GM08714 (cell line): Measurements from ENCODE around the gene GDPD2.
"Not testable (repeated sequence)": the region's sequence is repeated elsewhere in the genome, so short reads cannot be mapped to it uniquely, and the experiment has no call there.

Experiments used
- H3K4me3 ChIP-seq: fragments of 200-500 bp; sonication (Bioruptor generic); 2 replicates; pipeline ENCODE4 v1.5.1; 2014; ENCODE audit warnings: mild to moderate bottlenecking, low read length, inconsistent platforms
- ZNF274 ChIP-seq: IDR thresholded peaks from 2 replicates; pipeline ENCODE4 v1.6.1; 2012; ENCODE audit warnings: mild to moderate bottlenecking, low read depth, low read length

Gene GDPD2

GRCh38 chrX:70422851-70423341 lies at the start of gene GDPD2:
GDPD2 (plus strand) TSS chrX:70423314; CDS start chrX:70424985, 1,671 bp downstream.
- no peak for TF ChIP-seq ZNF274
- H3K4me3 ChIP-seq, result no peak within 1 kb of the TSS

DNA sequence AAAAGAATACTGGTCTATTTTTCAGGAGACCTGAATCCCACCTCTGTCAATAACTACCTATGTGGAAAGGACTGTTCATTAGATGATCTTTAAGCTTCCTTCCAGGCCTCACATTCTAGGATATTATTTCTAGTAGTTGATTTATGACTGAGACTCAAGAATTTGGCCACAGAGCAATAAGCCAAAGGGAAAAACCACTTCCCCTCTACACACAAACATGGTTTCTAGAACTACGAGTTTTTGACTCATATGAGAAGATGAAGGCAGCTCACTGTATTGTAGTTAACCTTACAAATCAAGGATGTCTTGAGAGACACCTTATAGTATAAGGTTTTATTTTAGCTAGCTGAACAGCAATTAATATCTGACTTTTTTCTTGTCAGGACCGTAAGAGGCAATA lies 36.9 kb upstream of the GDPD2 start:
- TF ChIP-seq ZNF274, result no peak
- H3K4me3 ChIP-seq, result no peak overlapping the region

DNA sequence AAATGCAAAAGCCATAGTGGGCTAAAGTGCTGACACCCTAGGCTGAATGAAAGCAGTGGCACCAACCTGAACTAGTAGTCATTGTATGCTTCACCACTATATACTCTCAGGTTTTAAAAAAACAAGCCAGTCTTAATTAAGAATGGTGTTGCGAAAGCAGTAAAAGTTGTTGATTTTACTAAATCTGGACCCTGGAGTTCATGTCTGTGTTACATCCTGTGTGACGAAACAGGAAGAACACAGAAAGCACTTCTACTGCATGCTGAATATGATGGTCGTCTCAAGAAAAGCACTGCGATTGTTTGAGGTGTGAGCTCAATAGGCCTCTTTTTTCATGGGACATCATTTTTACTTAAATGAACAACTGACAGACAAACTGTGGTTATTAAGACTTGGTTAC lies 24.2 kb upstream of the GDPD2 start:
- no peak overlapping the region for H3K4me3 ChIP-seq

DNA sequence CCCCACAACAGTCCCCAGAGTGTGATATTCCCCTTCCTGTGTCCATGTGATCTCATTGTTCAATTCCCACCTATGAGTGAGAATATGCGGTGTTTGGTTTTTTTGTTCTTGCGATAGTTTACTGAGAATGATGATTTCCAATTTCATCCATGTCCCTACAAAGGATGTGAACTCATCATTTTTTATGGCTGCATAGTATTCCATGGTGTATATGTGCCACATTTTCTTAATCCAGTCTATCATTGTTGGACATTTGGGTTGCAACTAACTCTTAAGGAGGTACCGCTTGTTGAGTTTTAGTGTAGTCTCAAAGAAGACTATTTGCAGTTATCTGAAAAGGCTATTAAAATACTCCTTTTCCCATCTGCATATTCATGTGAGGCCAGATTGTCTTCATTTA lies 22.9 kb upstream of the GDPD2 start:
- H3K4me3 ChIP-seq, result not testable (repeated sequence)

More for the DNA sequence above, 24.2 kb upstream of the GDPD2 start:
- TF ChIP-seq ZNF274, result no peak

DNA sequence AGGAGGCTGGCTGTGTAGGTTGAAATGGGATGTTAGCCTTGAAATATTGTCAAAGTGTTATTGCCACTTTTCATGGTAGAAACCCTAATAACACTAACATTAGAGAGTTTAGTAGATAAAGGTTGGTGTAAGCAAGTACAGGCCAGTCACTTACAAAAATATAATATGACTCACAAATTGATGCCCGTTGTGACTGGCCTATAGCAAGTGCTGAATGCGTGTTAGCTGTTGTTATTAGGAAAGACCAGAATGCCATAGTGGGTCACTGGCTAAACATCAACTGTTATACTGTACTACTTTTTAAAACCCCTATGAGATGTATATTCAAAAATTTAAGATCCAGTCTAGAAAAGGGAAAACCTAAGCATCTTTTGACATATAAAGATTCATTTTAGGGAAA lies 20.4 kb upstream of the GDPD2 start:
- no peak overlapping the region for H3K4me3 ChIP-seq
- no peak for TF ChIP-seq ZNF274

DNA sequence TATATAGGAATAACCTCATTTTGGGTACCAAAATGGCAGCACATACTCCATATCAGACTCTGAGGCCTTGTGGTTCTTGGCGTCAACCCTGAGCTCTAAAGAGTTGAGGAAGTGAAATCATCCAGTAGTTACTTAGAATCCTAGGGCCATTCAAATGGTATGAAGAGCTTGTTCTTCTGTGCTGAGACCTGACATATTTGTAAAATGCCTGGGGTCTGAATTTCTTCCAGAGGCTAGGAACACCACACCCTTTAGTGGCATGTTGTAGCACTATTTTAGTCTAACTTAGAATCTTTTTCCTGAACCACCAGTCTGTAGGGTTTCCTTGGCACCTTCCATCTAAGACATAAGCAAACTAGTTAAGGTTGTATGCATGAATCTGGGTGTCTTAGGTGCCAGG lies 18.1 kb upstream of the GDPD2 start:
- TF ChIP-seq ZNF274, result no peak
- H3K4me3 ChIP-seq, result no peak overlapping the region

DNA sequence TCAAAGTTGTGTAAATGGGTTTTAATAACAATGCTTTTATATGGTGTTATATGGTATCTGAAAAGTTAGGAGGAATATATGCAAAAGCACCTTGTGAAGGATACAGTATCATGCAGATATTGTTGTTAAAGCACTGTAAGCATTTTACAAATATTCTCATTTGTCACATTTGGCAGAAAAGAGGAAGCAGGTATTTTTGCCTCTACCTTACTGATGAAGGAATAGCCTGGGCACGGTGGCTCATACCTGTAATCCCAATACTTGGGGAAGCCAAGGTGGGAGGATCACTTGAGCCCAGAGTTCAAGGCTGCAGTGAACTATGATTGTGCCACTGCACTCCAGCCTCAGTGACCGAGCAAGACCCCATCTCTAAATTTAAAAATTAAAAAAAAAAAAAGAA lies 12.2 kb upstream of the GDPD2 start:
- no peak for TF ChIP-seq ZNF274
- H3K4me3 ChIP-seq, result no peak overlapping the region

GRCh38 chrX:70411475-70411874 lies 11.6 kb upstream of the GDPD2 start:
- H3K4me3 ChIP-seq, result no peak overlapping the region
- no peak for TF ChIP-seq ZNF274

DNA sequence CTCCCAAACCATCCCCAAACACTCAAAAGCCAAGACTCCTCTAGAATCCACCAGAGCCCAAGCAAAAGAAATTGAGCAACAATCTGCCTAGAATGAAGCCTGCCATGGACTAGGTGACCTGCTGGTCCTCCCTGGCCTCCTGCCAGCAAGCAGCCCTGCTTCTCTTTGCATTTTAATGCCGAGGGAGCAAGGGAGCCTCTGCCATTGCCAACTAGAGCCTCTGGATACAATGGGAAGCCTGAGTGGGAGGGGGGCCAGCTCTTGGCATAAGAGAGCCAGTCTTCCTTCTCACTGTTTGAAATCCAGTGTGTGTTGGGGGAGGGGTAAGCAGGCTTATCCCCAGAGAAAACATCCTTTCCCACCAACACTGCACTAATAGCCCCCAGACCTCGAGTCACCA lies 1.5 kb upstream of the GDPD2 start:
- no peak for TF ChIP-seq ZNF274
- H3K4me3 ChIP-seq, result no peak overlapping the region

- H3K4me3 ChIP-seq, result no peak overlapping the region
- no peak for TF ChIP-seq ZNF274
These were observed 992 bp downstream of the GDPD2 start for GRCh38 chrX:70423936-70424675.

DNA sequence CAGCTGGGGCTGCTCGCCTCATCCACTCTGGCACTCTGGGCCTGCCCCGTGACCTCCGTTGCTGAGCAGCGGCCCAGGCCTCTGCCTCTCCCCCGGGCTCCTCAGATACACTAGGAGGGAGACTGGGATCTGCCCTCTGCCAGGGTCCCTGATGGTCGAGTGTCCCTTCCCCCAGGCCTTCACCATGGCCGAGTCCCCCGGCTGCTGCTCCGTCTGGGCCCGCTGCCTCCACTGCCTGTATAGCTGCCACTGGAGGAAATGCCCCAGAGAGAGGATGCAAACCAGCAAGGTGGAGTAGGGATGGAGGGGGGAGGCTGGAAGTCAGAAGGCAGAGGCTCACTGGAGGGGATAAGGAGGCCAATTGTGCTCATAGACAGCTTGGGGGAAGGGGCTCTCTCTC lies 1.7 kb downstream of the GDPD2 start:
- no peak overlapping the region for H3K4me3 ChIP-seq
- TF ChIP-seq ZNF274, result no peak

GRCh38 chrX:70426286-70427278 lies 3.5 kb downstream of the GDPD2 start:
- H3K4me3 ChIP-seq, result no peak overlapping the region
- no peak for TF ChIP-seq ZNF274

GRCh38 chrX:70427365-70427764 lies 4.3 kb downstream of the GDPD2 start:
- H3K4me3 ChIP-seq, result no peak overlapping the region
- TF ChIP-seq ZNF274, result no peak

DNA sequence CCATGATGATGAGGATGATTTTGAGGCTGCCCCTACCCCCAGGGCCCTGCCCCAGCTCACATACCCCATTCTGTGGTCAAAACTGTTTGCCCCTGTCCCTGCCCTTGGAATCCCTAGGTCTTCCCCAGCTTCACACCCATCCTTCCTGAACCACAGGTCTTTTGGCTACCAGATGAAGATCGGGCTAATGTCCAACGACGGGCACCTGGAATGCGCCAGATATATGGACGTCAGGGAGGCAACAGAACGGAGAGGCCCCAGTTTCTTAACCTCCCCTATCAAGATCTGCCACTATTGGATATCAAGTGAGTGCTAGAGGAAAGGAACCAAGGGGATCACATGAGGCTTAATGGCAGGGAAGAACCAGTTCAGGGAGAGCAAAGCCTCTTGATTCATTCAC lies 6.6 kb downstream of the GDPD2 start:
- no peak for TF ChIP-seq ZNF274
- no peak overlapping the region for H3K4me3 ChIP-seq
